SW 1271 (cell line): ENCODE results near the gene AP3B1.

Source experiments
- DNase-seq, 2 experiments: peaks; one replicate each; lab custom pipeline; 2025; lab: John Stamatoyannopoulos, UW

Gene AP3B1

DNA sequence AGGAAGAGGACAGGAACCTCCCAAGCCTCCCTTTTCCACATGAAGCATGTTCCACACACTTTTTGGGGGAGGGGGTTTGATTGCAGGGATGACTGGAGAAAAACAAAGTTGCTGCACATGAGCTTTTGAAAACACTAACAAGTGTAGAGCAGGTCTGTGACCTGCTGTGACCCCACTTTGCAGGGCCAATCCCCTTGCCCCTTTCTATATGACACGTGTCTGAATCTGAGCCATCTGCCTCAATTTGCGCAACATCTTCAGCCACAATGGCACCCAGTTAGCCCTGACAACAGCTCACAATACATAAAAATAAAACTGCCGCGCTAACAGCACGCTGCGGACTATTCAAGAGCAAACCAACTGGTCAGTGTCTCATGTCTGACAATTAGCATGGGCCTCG, 290.6 kb downstream of the AP3B1 start:
- DNase-seq = no peak

DNA sequence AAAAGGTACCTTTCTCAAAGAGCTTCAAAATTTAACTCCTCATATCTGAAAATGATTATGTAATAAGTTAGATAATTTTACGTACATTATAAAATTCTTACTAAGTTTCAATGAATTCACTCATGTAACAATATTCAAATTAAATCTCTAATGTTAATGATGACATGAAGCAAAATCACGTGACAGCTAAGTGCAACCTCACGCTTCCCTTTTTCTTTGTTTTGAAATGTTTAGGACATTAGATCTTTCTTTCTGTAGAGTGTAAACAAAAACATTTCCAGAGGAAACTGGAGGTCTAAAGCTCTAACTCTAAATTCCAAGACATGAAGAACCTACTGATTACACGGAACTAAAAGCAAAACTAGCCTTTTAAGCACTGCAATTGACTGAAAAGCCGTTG, 291.0 kb downstream of the AP3B1 start:
- no peak for DNase-seq

DNA sequence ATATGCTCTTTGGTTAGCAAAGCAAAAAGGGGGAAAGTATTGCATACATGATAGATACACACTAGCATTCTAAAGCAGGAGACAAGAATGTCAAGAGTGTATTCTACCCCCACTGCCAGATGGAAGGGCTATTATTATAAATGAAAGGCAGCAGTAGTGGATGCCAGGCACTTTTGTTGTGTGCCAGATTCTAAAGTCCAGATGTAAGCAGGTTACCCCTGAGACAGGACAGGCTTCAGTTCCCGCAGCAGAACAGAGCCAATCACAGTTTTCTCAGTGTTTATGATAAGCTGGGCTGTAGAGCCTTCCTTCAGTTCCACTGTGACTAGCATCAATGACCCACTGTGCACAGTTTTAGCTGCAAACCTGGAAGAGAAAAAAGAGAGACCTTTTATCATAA, 291.8 kb downstream of the AP3B1 start:
- DNase-seq = no peak

DNA sequence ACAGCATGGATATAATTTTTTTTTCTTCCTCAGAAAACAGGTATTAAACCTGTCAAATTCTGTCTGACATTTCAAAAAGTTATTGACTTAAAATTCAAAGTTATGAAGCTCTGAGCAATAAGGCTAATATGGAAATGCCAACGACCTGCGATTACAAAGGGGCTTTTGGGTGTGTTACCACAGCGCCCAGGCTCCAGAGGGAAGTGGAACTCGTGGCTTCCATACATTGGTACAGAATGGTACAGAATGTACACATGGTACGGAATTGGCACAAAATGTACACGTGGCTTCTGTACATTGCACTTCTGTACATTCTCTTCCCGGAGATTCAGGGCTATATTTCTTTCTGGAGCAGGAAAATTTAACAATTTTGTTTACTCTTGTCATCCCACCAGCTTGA, 293.3 kb downstream of the AP3B1 start:
- DNase-seq = no peak

DNA sequence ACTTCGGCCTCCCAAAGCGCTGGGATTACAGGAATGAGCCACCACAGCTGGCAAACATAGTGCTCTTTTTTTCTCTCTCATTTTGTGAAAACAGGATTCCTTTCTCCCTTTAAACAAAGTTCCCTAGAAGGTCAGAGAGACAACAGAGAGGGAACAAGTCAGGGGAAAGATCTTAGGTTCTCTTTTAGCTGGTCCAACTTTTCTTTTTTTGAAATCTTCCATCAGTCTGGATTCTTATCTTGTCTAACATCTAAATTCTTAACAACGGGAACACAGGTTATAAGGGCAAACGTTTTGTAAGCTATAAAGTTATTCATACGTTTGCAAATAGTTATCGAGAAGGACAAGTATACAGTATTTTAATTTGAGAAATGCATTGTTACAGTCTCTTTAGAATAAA, 294.3 kb downstream of the AP3B1 start:
- no peak for DNase-seq

DNA sequence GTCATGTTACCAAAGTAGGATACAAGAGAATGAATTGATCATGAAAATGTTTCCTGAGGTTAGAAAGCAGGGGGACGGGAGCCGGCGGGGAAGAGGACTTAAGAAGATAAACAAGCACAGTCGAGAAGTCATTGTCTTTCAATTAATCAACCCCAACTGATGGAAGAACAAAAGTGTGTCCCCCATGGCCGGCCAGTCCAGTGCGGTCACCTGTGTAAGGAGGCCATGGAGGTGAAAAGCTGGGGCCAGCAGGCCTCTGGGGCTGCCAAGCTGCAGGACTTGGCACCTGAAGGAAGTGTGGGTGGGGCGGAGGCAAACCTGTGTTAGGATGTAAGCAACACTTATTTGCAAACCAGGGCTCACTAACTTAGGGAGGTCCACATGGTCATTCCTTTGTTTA, 295.1 kb downstream of the AP3B1 start:
- DNase-seq = no peak

DNA sequence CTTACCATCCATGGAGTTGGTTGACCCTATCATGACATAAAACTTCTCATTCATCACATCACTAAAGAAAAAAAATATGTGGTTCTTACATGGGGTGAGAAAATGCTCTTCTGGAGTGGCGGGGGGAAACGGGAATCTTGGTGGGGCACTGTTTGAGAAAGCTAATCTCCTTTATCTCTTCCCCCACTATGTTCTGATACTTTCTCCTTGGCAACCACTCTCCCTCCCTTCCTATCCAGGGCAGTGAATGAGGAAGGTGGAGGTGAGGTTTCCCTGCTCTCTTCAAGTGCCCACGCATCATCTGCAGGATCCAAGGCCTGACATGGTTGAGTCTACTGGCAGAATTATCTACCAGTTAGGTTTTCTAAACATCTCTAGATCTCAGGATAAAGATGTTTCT, 297.6 kb downstream of the AP3B1 start:
- DNase-seq = no peak

DNA sequence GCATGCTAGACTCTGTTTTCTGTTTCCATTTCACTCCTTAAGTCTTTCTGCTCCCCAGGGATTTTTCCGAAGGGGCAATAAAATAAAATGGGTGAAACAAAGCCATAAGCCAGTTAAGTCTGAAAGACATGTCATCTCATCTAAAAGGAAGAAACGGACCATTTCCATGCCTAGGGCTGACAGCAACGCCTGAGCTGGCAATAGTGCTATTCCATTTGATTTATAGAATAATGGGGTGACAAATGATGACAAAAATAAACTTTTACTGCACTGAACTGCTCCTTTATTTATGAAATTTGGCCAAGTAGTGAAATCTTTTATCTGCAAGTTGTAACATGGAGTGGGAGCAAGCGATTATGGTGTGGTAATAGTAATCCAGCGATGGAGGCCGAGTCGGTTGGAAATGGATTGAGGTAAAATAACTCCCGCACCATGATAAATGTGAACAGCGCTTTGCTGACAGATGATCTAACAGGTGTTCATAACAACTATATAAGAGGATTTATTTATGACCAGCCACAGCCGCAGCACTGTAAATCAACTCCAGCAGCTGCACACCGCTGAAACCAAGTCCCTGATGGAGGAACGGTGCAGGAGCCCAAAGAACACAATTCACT, 298.6 kb downstream of the AP3B1 start:
- DNase-seq = no peak

DNA sequence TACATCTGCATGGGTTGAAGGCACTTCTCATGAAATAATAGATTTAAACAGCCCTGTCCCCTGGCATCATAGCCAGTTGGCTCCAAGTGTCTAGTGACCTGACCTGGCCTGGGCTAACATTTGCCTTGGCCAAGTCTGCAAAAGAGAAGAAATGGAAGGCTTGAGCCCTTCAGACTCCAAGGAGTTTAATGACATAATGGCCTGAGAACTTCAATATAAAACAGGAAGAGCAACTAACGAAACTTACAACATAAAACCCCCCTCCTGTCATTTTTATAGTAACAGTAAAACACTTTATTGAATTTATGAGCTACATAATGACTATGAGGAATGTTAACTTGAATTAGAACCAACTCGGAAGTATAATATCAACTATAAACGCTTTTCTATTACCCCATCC, 299.6 kb downstream of the AP3B1 start:
- DNase-seq = no peak

DNA sequence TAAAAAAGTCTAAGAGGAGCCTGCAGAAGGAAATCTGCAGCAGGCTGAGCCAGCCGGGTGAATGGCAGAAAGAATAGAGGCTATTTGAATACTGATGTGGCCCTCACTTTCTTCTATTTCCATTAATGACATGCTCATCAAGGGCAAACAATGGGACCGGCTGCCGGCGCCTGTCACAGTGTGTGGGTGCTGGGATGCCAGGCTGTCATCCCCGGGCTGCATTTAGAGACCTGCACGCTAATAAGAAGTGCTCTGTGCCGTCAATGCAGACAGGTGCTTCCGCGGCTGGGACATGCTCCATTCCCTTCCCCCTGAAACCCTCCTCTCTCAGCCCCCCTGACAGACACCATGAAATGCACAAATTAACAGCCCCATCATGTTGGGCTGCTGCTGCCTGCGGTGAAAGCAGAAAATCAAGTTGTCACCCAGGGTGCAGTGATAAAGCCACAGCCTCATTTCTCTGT, 300.6 kb downstream of the AP3B1 start:
- no peak for DNase-seq

DNA sequence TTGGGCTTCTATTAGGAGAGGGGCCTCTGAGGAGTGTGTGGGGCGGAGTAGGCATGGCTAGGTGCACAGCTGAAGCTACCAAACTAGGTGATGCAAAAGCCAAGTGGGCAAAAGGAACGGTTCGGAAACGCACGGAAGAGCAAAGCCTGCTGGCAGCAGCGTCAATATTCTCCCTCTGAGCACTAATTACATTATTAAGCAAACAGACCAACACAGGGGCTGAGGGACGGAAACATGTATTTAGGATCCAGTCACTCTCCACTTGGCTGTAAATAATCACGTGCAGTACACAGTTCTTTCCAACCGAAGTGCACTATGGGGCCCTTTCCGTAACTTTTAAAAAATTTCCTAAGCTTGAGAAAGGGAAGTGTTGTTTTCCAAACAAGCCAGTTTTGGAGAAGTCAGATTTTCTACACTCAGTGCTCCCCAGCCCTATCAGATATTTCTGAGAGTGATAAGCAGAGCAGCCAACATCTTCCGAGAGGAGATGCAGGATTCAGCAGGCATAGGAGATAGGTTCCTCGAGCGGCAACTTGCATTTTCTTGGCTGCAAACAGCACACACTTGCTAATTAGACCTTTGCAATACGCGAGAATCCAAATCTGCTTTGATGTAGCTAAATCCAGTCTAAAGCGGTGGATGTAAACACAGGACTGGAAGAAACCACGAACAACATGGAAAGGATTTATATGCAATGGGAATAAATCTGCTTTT, 301.2 kb downstream of the AP3B1 start:
- no peak for DNase-seq

DNA sequence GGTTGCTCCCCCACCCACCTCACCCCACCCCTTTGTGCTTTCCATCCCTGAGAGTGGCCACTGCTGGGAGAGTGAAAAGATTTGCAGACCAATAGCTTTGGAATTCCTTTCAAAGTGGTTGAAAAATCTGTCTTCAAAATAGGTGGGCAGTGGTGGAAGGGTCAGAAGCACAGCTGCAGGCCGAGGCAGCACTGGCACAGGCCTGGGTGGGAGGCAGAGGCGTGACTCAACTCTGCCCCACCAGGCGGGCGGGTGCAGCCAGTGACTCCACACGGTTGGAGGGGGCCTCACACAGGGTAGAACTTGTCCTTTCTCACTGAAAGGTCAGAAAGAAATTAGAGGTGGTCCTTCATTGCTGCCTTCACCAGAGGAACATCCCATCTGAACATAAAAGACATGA, 303.4 kb downstream of the AP3B1 start:
- no peak for DNase-seq

DNA sequence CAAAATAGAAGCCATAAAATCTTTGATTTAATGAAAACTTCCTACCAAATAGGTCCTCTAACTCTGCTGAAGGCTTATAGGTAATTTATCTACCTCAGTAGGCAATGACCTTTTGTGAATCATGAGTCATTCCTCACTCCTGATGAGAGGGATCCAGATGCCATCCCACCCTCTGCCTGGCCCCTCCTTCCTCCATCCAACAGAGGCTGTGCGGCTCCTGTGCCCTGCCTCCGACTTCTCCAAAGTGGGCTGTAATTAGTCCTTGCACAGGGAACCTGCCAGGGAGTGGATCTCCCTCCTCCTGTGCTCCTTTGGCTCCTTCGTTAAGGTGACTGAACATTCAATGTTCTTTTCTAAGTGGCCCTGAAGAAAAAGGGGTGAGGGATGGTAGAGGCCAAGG, 304.5 kb downstream of the AP3B1 start:
- DNase-seq = no peak

DNA sequence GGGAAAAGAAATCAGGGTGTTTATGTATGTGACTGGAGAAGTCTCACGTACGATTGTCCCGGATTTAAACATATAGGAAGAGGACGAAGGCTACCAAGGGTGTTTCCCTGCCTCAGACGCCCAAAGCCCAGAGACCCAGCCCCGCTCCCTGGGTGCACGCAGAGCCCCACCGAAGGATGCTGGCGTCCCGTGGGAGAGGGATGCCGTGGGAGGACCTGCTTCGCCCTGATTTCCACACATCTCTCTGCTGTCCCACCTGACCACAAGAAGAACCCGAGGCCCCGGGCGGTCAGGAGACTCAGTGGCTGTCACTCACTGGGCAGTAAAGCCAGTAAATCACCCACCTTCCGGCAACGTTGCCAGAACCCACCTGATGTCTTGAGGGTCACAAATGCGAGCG, 306.5 kb downstream of the AP3B1 start:
- DNase-seq = no peak

DNA sequence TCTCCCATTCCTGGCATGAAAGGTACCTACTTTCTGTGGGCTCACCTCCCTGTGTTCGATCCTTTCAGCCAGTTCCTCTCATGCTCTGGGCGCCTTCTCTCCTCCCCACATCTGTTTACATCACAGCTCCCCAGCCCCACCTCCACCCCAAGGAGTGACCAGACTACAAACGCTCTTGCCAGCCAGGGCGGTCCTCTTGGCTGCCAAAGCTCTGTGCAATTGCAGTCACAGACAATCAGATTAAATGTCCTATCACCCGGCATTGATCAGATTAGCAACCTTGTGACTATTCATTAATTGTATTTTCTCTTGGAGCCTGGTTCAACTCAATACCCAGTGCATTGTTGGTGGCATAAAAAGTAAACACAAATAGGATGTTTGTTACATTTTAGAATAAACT, 307.2 kb downstream of the AP3B1 start:
- no peak for DNase-seq

DNA sequence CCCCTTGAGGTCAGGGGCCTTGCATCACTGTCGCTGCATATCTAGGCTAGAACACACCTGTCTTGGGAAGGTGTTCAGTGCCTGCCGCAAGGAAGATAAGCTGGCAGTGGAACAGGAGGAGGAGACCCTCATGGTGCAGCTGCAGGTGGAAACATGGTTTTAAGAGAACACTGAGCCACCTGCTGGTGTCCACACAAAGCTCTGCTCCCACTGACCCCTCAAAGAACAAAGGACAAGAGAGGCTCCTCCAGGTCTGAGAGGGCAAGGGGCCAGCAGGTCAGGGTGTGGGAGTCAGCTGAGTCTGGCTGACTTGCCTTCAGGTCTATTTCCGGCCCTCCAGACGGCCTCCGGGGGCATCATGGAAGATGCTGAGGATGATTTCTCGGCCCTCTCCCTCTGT, 308.2 kb downstream of the AP3B1 start:
- DNase-seq = no peak

DNA sequence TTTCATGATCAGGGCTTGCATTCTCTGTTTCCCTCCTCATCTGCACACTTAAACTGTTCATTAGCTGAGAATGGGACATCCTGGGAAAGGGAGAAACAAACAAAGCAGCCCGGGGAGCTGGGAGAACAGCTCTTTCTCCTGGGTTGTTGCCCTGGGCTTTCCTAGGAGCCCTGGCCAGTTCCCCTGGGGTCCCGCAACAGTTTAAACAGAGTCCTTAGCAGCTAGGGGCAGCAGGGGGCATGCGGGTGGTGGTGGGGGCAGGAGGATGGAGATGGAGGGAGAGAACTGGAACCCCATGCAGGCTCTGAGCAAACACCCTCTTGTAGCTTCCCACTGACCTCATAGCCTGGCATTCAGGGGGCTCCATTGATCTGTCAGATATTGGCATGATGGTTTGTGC, 309.3 kb downstream of the AP3B1 start:
- no peak for DNase-seq

DNA sequence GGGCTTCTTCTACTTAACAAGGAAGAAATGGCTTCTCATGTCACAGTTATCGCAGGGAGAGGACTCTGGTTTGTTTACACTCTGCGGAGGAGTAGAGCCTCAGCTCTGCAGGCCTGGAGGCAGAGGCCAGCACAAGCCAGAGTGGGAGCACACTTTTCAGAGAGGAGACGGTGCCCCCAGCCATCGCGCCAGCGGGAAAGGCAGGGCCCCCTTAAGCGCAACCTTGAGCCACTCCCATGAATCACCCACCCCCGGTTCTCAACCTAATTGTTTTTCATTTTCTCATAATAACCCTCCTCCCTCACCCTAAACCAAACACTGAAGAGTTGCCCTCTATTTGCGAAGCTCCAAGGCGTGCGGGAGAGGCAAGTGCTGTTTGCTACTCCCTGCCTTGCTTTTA, 309.9 kb downstream of the AP3B1 start:
- no peak for DNase-seq

DNA sequence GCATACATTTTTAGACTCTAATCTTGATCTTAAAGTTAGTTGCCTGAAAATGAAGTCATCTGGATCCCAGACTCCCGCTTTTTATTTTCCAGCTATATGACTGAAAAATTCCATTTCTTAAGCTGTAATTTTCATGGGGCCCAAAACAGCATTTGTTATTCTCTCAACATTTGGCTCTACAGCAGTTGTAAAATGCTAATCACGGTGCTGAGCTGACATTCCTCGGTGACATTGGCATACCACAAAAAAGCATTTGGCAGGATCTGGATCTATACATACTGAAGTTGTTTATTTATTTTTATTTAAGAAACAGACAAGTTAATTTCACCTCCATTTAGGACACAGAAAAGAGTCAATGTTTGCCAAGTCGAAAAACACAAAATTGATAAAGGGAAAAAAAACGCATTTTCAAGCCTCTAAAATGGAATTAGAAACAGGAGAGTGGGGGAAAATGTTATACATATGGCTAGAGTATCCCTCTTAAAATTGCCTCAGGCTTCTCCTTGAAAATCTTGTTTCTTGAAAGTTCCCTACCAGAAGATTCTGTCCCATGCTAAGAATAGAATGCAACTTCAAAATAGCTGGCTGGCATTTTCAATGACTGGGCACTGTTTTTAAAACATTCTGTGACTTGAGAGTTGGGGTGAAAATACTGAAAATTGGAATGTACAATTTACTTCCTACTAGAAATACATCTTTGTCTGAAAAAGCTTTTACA, 310.9 kb downstream of the AP3B1 start:
- DNase-seq = no peak

DNA sequence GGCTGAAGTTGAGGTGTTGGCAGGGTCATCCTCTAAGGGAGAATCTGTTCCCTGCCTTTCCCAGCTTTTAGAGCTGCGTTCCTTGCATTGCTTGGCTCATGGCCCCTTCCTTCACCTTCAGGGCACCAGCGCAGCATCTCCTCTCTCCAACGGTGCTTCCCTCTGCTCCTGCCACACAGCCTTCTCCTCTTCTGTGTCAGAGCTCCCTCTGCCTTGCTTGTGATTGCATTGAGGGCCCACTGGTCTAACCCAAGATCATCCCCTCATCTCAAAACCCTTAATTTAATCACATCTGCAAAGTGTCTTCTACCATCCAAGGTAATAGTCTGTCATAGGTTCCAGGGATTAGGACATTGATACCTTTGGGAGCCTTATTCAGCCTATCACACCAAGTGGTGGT, 312.7 kb downstream of the AP3B1 start:
- no peak for DNase-seq

DNA sequence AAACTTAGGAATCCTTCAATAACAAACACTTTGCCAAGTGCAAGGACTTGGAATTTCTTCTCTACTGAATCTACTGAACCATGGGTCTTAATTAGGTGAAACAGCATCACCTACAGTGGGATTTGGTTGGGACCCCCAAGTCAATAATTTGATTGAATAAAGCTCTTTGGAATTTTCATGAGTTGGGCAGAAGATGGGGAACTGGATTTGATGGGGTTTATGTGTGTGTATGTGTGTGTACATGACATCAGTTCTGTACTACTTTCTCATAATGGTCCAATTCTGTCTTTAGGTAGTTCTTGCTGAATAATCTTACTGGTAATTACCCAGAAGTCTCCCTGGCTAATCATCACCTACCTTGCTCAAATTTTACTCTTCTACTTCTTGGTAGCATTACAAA, 319.9 kb downstream of the AP3B1 start:
- no peak for DNase-seq

DNA sequence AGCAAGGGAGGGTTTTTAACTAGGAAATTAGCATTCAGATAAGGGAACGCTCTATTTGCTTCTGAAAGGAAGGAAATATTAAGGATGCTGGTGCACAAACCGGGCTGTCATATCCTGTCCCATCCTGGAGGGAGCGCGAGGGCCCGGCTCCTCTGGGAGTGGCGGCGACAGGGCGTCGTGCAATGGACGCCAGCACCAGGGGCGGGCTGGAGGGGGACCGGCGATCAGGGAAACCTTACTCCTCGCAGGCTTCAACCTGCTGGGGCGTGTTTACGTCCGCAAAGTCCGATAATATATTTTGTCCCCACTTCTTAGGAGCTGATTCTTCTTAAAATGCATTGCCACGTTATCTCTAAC, 321.3 kb downstream of the AP3B1 start:
- no peak for DNase-seq

DNA sequence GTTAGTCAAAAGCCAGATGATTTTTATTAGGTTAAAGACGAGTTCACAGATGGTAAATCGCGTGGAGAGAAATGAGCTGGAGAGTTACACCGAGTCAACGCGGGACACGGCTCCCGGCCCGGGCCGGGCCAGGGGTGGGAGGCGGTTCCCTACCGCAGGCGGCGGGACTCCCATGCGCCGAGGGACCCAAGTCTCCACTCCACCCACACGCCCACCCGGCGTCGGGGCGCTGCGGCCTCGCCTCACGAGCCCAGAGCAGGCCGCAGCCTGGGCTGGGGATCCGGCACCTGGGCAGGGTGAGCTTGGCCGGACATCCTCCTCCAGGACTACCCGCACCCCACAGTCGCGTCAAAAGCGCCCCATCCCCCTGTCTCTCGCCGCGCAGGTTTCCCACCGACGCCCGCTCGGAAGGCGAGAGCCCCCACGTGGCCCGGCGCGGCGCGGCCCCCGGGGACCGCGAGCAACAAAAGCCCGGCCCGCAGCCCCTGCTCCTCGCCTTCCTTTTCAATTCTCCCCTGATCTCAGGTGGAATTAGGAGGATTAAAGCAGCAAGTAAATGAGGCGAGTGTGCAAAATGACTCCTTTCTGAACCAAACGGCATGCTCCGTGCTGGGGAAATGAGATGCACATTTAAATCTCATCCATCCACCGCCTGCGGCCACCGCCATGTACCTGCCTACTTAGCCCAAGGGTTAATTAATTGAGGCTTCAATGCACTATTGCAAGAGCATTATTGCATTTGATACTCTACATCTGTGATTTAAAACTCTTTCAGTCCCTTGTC, 321.8 kb downstream of the AP3B1 start:
- no peak for DNase-seq
